ENCODE measurements around the gene ZNF652.
"Not testable (repeated sequence)": the region's sequence is repeated elsewhere in the genome, so short reads cannot be mapped to it uniquely, and the experiment has no call there.

- not testable (repeated sequence) for TF ChIP-seq CTCF (conservative IDR thresholded peaks at IDR 0.05 in 1 of 2, IDR thresholded peaks at IDR 0.05 in 1 of 2; ENCODE audit: low read depth in 1 of 2, low read length in 2 of 2); EZH2 (IDR thresholded peaks at IDR 0.05; ENCODE audit: low read length, missing control alignments)
These were observed 75.6 kb downstream of the ZNF652 start for GRCh38 chr17:49286261-49286973.
